Retina (tissue), 1 donor: ENCODE results near the gene ST8SIA5.

ENCODE experiments used
- DNase-seq: peaks from one replicate; pipeline ENCODE4 v3.0.0-alpha.2; 2016

The ST8SIA5 gene

GRCh38 chr18:46624127-46624526 lies 132.7 kb downstream of the ST8SIA5 start:
- no peak for DNase-seq

GRCh38 chr18:46623541-46623940 lies 133.3 kb downstream of the ST8SIA5 start:
- DNase-seq: no peak

- DNase-seq: no peak
Measured at GRCh38 chr18:46622999-46623398, 133.9 kb downstream of the ST8SIA5 start.

- no peak for DNase-seq
Measured at GRCh38 chr18:46622451-46622850, 134.4 kb downstream of the ST8SIA5 start.

GRCh38 chr18:46621871-46622270 lies 135.0 kb downstream of the ST8SIA5 start:
- DNase-seq: no peak

GRCh38 chr18:46621111-46621766 lies 135.6 kb downstream of the ST8SIA5 start:
- DNase-seq: no peak

GRCh38 chr18:46619559-46619958 lies 137.3 kb downstream of the ST8SIA5 start:
- DNase-seq: no peak
